ENCODE measurements around the gene COX14.
A peak's percentile ranks its signal among the peaks of the same experiment; 100 is the strongest.

DNA sequence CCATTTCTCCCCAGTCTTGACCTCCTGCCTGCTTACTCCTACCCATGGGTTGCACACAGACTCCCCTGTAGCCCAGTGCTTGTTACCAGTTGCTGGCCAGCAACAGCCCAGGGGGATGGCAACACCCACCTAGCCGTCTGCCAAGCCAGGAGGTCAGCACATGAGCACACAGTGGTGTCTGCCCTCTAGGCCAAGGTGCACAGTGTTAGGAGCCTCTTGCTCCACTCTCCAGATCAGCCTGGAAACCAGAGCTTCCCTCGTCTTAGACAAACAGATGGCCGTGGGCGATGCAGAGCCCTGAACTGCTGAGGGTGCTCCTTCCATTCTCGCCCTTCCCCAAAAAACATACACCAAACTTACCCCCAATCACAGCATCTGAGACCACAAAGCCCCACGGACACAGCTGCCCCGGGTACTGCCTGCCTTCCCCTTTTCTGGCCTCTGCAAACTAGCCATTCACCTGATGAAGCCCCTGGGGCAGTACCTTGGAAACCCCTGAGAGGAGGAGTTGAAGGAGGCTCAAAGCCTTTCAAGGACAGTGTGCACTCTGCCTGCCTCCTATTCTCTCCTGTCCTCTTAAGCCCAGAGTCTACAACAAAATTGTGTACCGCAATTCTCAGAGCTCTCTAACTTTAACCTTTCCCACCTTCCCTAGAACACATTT, 9.3 kb upstream of the COX14 start:
- TF ChIP-seq, protein P1, sequence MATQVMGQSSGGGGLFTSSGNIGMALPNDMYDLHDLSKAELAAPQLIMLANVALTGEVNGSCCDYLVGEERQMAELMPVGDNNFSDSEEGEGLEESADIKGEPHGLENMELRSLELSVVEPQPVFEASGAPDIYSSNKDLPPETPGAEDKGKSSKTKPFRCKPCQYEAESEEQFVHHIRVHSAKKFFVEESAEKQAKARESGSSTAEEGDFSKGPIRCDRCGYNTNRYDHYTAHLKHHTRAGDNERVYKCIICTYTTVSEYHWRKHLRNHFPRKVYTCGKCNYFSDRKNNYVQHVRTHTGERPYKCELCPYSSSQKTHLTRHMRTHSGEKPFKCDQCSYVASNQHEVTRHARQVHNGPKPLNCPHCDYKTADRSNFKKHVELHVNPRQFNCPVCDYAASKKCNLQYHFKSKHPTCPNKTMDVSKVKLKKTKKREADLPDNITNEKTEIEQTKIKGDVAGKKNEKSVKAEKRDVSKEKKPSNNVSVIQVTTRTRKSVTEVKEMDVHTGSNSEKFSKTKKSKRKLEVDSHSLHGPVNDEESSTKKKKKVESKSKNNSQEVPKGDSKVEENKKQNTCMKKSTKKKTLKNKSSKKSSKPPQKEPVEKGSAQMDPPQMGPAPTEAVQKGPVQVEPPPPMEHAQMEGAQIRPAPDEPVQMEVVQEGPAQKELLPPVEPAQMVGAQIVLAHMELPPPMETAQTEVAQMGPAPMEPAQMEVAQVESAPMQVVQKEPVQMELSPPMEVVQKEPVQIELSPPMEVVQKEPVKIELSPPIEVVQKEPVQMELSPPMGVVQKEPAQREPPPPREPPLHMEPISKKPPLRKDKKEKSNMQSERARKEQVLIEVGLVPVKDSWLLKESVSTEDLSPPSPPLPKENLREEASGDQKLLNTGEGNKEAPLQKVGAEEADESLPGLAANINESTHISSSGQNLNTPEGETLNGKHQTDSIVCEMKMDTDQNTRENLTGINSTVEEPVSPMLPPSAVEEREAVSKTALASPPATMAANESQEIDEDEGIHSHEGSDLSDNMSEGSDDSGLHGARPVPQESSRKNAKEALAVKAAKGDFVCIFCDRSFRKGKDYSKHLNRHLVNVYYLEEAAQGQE (IDR thresholded peaks at IDR 0.05; ENCODE audit: insufficient read depth in 1 of 2, low read depth in 2 of 2, low read length in 1 of 2) = no peak
- TF ChIP-seq POLR2AphosphoS5 (IDR thresholded peaks at IDR 0.05; ENCODE audit: low read depth, low read length) = 0 out of 2 replicates have a peak, but pooled peaks have one; percentile 13
- TF ChIP-seq, protein P2, sequence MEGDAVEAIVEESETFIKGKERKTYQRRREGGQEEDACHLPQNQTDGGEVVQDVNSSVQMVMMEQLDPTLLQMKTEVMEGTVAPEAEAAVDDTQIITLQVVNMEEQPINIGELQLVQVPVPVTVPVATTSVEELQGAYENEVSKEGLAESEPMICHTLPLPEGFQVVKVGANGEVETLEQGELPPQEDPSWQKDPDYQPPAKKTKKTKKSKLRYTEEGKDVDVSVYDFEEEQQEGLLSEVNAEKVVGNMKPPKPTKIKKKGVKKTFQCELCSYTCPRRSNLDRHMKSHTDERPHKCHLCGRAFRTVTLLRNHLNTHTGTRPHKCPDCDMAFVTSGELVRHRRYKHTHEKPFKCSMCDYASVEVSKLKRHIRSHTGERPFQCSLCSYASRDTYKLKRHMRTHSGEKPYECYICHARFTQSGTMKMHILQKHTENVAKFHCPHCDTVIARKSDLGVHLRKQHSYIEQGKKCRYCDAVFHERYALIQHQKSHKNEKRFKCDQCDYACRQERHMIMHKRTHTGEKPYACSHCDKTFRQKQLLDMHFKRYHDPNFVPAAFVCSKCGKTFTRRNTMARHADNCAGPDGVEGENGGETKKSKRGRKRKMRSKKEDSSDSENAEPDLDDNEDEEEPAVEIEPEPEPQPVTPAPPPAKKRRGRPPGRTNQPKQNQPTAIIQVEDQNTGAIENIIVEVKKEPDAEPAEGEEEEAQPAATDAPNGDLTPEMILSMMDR (IDR thresholded peaks at IDR 0.05) = no peak
- no peak for TF ChIP-seq SIN3A (IDR thresholded peaks at IDR 0.05; ENCODE audit: borderline replicate concordance, insufficient read depth, low read depth, low read length)
- TF ChIP-seq TCF7L2 (IDR thresholded peaks at IDR 0.05; ENCODE audit: low read depth, low read length) = no peak
